ENCODE results near the gene ITPKA. TPM values are rescaled to one million over a fixed set of nuclear protein-coding genes. Genes with fewer than 3 reads are reported as not detected.
A peak's percentile ranks its signal among the peaks of the same experiment; 100 is the strongest.

Gene ITPKA
- total and polyA plus RNA-seq, 2 of the 13 experiments (the other 11 are each of a cell fraction or from before 2014, with no cell fraction given): 13.2 to 41.3 TPM

GRCh38 chr15:41493205-41493901 lies at the start of gene ITPKA (continued):
- peak; percentile 29; the same call in 1 of the 2 replicates for TF ChIP-seq ZZZ3 (CRISPR knock-in tag; IDR thresholded peaks at IDR 0.05; ENCODE audit: borderline replicate concordance)

DNA sequence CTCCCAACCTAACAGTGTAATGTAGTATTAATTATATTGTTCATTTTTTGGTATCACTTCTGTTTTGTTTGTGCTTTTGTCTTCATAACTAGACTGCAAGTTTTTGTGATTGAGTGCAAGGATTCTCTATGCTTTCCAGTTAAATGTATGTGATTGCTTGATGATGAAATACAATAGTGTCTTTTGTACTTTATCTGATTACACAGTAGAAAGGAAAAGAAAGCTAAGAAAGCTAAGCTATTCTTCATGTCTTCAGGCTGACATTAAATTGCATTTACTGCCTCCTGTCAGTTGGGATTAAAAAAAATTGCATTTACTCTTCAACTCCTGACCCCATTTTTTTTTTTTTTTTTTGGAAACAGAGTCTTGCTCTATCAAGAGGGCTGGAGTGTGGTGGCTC lies 48.3 kb upstream of the ITPKA start:
- in situ Hi-C loops (cut with HindIII; ENCODE audit: extremely low pct_ligation_motif_present, low pct_unique_long_range_greater_than_20kb): no loop called here

More for the DNA sequence above, 48.3 kb upstream of the ITPKA start:
- Histone ChIP-seq H3K27ac (ENCODE audit: extremely low read length, insufficient read depth, low read length) (no peak overlapping the region), H4K20me1 (ENCODE audit: insufficient read depth, low read length) (no peaks in the 10 kb centered on the region), H3K4me3 (replicated peaks in 1 of 3; ENCODE audit: insufficient read depth in 1 of 3, low read depth in 2 of 3, low read length in 3 of 3) (no peak overlapping the region), H3K36me3 (replicated peaks in 1 of 2; ENCODE audit: control insufficient read depth in 1 of 2, insufficient read depth in 2 of 2, low read length in 2 of 2) (peaks cover 7 to 28% of the 10 kb centered on the region in 2 experiments), H3K9me3 (ENCODE audit: low read length) (no peaks in the 10 kb centered on the region), H3K9ac (ENCODE audit: insufficient read depth, low read depth, low read length) (no peak overlapping the region), H3K4me2 (ENCODE audit: low read depth, low read length) (no peak overlapping the region), H3K4me1 (ENCODE audit: insufficient read depth, low read length) (peaks cover 8% of the 10 kb centered on the region), H2AFZ (ENCODE audit: low read length) (no peak overlapping the region), H3K27me3 (ENCODE audit: control insufficient read depth in 1 of 2, insufficient read depth in 2 of 2, low read length in 2 of 2) (no peaks in the 10 kb centered on the region; a peak in 1 of 5 replicates), H3K79me2 (ENCODE audit: insufficient read depth, low read length) (no peaks in the 10 kb centered on the region)
- BruUV-seq (replicated peaks): no TSS peak
- TF ChIP-seq, protein P1, sequence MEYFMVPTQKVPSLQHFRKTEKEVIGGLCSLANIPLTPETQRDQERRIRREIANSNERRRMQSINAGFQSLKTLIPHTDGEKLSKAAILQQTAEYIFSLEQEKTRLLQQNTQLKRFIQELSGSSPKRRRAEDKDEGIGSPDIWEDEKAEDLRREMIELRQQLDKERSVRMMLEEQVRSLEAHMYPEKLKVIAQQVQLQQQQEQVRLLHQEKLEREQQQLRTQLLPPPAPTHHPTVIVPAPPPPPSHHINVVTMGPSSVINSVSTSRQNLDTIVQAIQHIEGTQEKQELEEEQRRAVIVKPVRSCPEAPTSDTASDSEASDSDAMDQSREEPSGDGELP (IDR thresholded peaks at IDR 0.05; ENCODE audit: borderline replicate concordance, low read depth): no peak
- TF ChIP-seq ZNF572 (CRISPR knock-in tag; IDR thresholded peaks at IDR 0.05): no peak
- no peak for TF ChIP-seq PHF21A (CRISPR knock-in tag; IDR thresholded peaks at IDR 0.05)
- TF ChIP-seq, protein P2, sequence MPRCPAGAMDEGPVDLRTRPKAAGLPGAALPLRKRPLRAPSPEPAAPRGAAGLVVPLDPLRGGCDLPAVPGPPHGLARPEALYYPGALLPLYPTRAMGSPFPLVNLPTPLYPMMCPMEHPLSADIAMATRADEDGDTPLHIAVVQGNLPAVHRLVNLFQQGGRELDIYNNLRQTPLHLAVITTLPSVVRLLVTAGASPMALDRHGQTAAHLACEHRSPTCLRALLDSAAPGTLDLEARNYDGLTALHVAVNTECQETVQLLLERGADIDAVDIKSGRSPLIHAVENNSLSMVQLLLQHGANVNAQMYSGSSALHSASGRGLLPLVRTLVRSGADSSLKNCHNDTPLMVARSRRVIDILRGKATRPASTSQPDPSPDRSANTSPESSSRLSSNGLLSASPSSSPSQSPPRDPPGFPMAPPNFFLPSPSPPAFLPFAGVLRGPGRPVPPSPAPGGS (CRISPR knock-in tag; IDR thresholded peaks at IDR 0.05): no peak
- no peak for TF ChIP-seq PHF8 (CRISPR knock-in tag; IDR thresholded peaks at IDR 0.05)
- TF ChIP-seq RFX5 (IDR thresholded peaks at IDR 0.05; ENCODE audit: low read depth, low read length): no peak
- TF ChIP-seq SRY (CRISPR knock-in tag; IDR thresholded peaks at IDR 0.05): no peak
- no peak for TF ChIP-seq ZNF343 (CRISPR knock-in tag; IDR thresholded peaks at IDR 0.05)
- TF ChIP-seq SIX4 (CRISPR knock-in tag; IDR thresholded peaks at IDR 0.05): no peak
- no peak for TF ChIP-seq U2AF2 (IDR thresholded peaks at IDR 0.05; ENCODE audit: low read depth, low read length)
- no peak for TF ChIP-seq BRD4 (CRISPR knock-in tag; IDR thresholded peaks at IDR 0.05)
- TF ChIP-seq TARDBP (CRISPR knock-in tag; IDR thresholded peaks at IDR 0.05): no peak
- TF ChIP-seq RXRB (CRISPR knock-in tag; IDR thresholded peaks at IDR 0.05; ENCODE audit: borderline replicate concordance): no peak
- TF ChIP-seq TIGD3 (CRISPR knock-in tag; IDR thresholded peaks at IDR 0.05; ENCODE audit: borderline replicate concordance): no peak
- ChIA-PET CTCF (ENCODE audit: low intra/inter-chr PET ratio, low total read pairs) (no interaction called here), POLR2A (no interaction called here)
- DNase-seq (ENCODE audit: low spot score) (no peak), FAIRE-seq (no peak), ATAC-seq (no peak)
- intact Hi-C loops (cut with micrococcal nuclease; ENCODE audit: unreplicated experiment): no loop called here
